ENCODE data around the gene FMO5.

- TF ChIP-seq POLR2AphosphoS5 (IDR thresholded peaks at IDR 0.05; ENCODE audit: low read depth) (no peak), CTCF (IDR thresholded peaks at IDR 0.05; ENCODE audit: insufficient read depth, low read length) (no peak)
Measured at GRCh38 chr1:147210987-147211386, 14.2 kb downstream of the FMO5 start.
